ENCODE data around the gene OGFRL1.

DNA sequence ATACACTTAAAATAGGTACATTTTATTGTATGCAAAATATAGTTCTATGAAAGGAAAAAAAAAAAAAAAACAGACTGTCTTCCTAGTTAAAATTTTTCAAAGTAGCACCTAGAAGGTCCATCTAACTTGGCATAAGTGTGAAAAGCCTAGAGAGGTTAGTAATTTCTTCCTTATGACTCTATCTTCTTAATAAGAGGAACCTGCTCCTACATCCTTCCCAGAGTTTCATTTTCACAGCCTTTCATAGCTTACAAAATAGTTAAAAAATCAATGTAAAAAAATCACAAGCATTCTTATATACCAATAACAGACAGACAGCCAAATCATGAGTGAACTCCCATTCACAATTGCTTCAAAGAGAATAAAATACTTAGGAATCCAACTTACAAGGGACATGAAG is 28.8 kb downstream of the OGFRL1 start:
- TF ChIP-seq TAF1 (IDR thresholded peaks at IDR 0.05; ENCODE audit: low read depth) (no peak), REST (IDR thresholded peaks at IDR 0.05; ENCODE audit: low read depth) (no peak), TCF12 (IDR thresholded peaks at IDR 0.05; ENCODE audit: low read depth) (no peak), EGR1 (IDR thresholded peaks at IDR 0.05) (no peak), FOXM1 (IDR thresholded peaks at IDR 0.05; ENCODE audit: borderline replicate concordance, low read depth) (no peak), MAX (IDR thresholded peaks at IDR 0.05) (no peak), EP300 (IDR thresholded peaks at IDR 0.05; ENCODE audit: borderline replicate concordance) (no peak), YY1 (IDR thresholded peaks at IDR 0.05; ENCODE audit: low read depth) (no peak), NFIC (IDR thresholded peaks at IDR 0.05) (no peak), RAD21 (IDR thresholded peaks at IDR 0.05; ENCODE audit: low read depth) (no peak), CREB1 (IDR thresholded peaks at IDR 0.05; ENCODE audit: low read depth) (no peak), CEBPB (IDR thresholded peaks at IDR 0.05) (no peak), TEAD4 (IDR thresholded peaks at IDR 0.05) (no peak), USF1 (IDR thresholded peaks at IDR 0.05) (no peak)
